Naive thymus-derived CD4-positive, alpha-beta T cell (primary cell): ENCODE data around the gene UMODL1. TPM values are rescaled to one million over a fixed set of nuclear protein-coding genes. Genes with fewer than 3 reads are reported as not detected.

ENCODE experiments used
- ATAC-seq: fragments of 150-1000 bp; cut with Tn5 transposase; 2 replicates; pipeline ENCODE4 v1.10.0; 2021; ENCODE audit warnings: mild to moderate bottlenecking, moderate library complexity
- CTCF ChIA-PET: fragments of 350-600 bp; sonication (Branson Sonifier 250); formaldehyde crosslinking; loops from one replicate; lab custom pipeline; 2021; ENCODE audit warnings: antibody characterized with exemption; lab: Charles Lee
- POLR2A ChIA-PET: fragments of 350-600 bp; sonication (Branson Sonifier 250); formaldehyde crosslinking; loops from one replicate; lab custom pipeline; 2021; ENCODE audit warnings: antibody characterized with exemption, inconsistent platforms; lab: Charles Lee
- DNase-seq, 9 donors: peaks; one replicate each; pipeline versions ENCODE4 v3.0.0 to v3.0.0-alpha.2; 2020 to 2022; ENCODE audit warnings: mixed read lengths in 1 of 9
- H3K27ac ChIP-seq: one replicate; pipeline ENCODE4 v1.7.0; 2013; ENCODE audit warnings: mild to moderate bottlenecking, low read depth, low read length, moderate library complexity
- H3K27me3 ChIP-seq, 2 donors: one replicate each; pipeline ENCODE4 v1.7.0; 2013; ENCODE audit warnings: low read length in 2 of 2, mild to moderate bottlenecking in 2 of 2, moderate library complexity in 2 of 2; ENCODE audit not compliant: control insufficient read depth in 2 of 2, insufficient read depth in 2 of 2
- H3K36me3 ChIP-seq, 3 experiments: 1 replicate in 2 of 3; 2 replicates in 1 of 3; pipeline ENCODE4 v1.7.0; 2013; ENCODE audit warnings: low read length in 3 of 3, mild to moderate bottlenecking in 3 of 3, moderate library complexity in 1 of 3; ENCODE audit not compliant: insufficient read depth in 3 of 3, control insufficient read depth in 2 of 3
- H3K4me1 ChIP-seq, 2 donors: one replicate each; pipeline ENCODE4 v1.7.0; 2013; ENCODE audit warnings: low read length in 2 of 2, mild to moderate bottlenecking in 2 of 2, moderate library complexity in 1 of 2; ENCODE audit not compliant: control insufficient read depth in 2 of 2, insufficient read depth in 2 of 2
- H3K4me3 ChIP-seq: 2 replicates; pipeline ENCODE4 v1.7.0; 2013; ENCODE audit warnings: mild to moderate bottlenecking, low read length
- H3K9me3 ChIP-seq, 3 experiments: 1 replicate in 2 of 3; 2 replicates in 1 of 3; pipeline ENCODE4 v1.7.0; 2013; ENCODE audit warnings: low read length in 3 of 3; ENCODE audit not compliant: control insufficient read depth in 2 of 3
- H3K27ac Mint-ChIP-seq, 9 donors: one replicate each; pipeline ENCODE4 v1.8.0; 2020 to 2022; ENCODE audit warnings: mixed read lengths in 9 of 9, mild to moderate bottlenecking in 8 of 9, moderate library complexity in 5 of 9, inconsistent platforms in 2 of 9
- H3K27me3 Mint-ChIP-seq, 5 donors: one replicate each; pipeline ENCODE4 v1.8.0; 2021 to 2022; ENCODE audit warnings: mixed read lengths in 5 of 5, mild to moderate bottlenecking in 1 of 5
- H3K36me3 Mint-ChIP-seq, 5 donors: one replicate each; pipeline ENCODE4 v1.8.0; 2020 to 2022; ENCODE audit warnings: mixed read lengths in 5 of 5, mild to moderate bottlenecking in 3 of 5, inconsistent platforms in 1 of 5
- H3K4me1 Mint-ChIP-seq, 7 donors: one replicate each; pipeline ENCODE4 v1.8.0; 2020 to 2022; ENCODE audit warnings: mixed read lengths in 7 of 7, mild to moderate bottlenecking in 3 of 7, inconsistent platforms in 1 of 7
- H3K4me3 Mint-ChIP-seq, 10 donors: one replicate each; pipeline ENCODE4 v1.8.0; 2020 to 2022; ENCODE audit warnings: mild to moderate bottlenecking in 10 of 10, mixed read lengths in 10 of 10, moderate library complexity in 6 of 10, inconsistent platforms in 2 of 10
- H3K9me3 Mint-ChIP-seq, 11 donors: one replicate each; pipeline ENCODE4 v1.8.0; 2020 to 2022; ENCODE audit warnings: mixed read lengths in 11 of 11, mild to moderate bottlenecking in 4 of 11, inconsistent platforms in 1 of 11, moderate library complexity in 1 of 11
- intact Hi-C, 2 donors: fragments of 100-400 bp; cut with micrococcal nuclease; formaldehyde crosslinking; loops; one replicate each; pipeline ENCODE4 v1.15.1; 2023
- polyA plus RNA-seq, 2 donors: library from polyadenylated mRNA; unstranded; fragments of 300-500 nt; fragmentation: Illumina TruSeq; gene quantifications; one replicate each; pipeline ENCODE4 v1.2.3, GENCODE V29; 2021
- total RNA-seq, 6 experiments: library from RNA in 5 of 6; stranded (reverse) in 5 of 6; gene quantifications; 1 replicate in 5 of 6; 2 replicates in 1 of 6; pipeline ENCODE4 v1.2.3 and lab custom pipeline; 2021 to 2026

UMODL1 gene
- total and polyA plus RNA-seq, 7 experiments from 2014 or later = 0.11 to 1.7 (median 0.66) TPM; not detected in 1

DNA sequence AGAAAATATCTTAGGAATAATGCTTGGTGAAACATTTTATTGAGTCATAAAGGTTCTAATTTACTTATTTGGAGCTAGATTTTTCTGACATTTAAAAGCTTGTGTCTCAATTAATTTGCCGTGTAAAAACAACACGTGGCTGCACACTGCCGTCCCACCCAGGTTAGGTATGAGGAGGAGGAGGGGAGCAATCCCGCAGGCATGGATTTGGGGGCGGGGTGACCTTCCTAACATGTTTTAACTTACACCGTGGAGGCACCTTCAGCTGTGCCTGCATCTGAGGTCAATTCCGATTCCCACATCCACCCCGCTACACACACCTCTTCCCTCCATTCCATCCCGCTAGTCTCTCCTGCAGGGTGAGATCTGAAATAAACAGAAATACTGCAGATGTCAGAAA lies 28.5 kb upstream of the UMODL1 start:
- H3K36me3 ChIP-seq = no peaks in the 10 kb centered on the region
- no peaks in the 10 kb centered on the region for H3K9me3 ChIP-seq
- Mint-ChIP-seq H3K4me1 (peaks cover 0 to 16% (median 11%) of the 10 kb centered on the region in 7 donors), H3K27me3 (no peaks in the 10 kb centered on the region), H3K9me3 (peaks cover 0 to 3% (median 0%) of the 10 kb centered on the region in 11 donors), H3K4me3 (no peak overlapping the region), H3K27ac (peak overlapping the region in 3 of 9 donors; percentile 13 to 42 (median 39)), H3K36me3 (peaks cover 0 to under 1% (median 0%) of the 10 kb centered on the region in 5 donors)
- POLR2A ChIA-PET = no interaction called here
- H3K27ac ChIP-seq = no peak overlapping the region
- CTCF ChIA-PET = no interaction called here
- no peaks in the 10 kb centered on the region for H3K27me3 ChIP-seq
- H3K4me3 ChIP-seq = no peak overlapping the region
- intact Hi-C loops = no loop called here
- DNase-seq (no peak), ATAC-seq (no peak)
- no peaks in the 10 kb centered on the region for H3K4me1 ChIP-seq

DNA sequence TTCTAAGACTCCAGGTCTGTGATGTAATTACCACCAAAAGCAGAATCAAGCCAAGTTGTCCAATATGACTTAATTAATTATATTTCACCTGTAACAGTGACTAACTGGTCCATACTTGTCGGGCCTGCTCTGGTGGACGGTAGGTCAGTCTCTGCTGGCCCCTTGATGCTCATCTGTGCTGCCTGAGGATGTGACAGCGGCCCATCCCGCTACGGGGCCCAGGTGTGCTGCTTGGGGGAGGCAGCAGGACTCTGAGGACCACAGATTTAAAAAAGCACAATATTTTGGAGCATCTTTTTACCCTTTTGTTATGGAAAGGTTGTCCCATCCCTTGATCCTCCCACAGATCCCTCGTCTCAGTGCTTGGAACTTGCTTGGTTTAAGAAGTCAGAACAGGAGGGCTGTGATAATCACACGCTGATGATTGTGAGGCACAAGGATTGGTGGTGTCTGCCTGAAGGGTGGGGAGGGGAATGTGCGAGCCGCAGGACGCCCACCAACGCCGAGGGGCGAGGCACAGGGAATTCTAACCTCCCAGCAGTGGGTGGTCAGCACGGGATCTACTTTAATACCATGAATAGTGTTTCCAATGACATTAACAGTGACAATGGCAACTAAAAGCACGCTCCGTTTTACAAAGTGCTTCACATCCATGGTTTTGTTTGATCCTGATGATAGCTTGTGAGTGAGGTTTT lies 27.8 kb upstream of the UMODL1 start:
- Mint-ChIP-seq H3K4me1 (peaks cover 0 to 16% (median 11%) of the 10 kb centered on the region in 7 donors), H3K27me3 (no peaks in the 10 kb centered on the region)
- intact Hi-C loops = no loop called here

DNA sequence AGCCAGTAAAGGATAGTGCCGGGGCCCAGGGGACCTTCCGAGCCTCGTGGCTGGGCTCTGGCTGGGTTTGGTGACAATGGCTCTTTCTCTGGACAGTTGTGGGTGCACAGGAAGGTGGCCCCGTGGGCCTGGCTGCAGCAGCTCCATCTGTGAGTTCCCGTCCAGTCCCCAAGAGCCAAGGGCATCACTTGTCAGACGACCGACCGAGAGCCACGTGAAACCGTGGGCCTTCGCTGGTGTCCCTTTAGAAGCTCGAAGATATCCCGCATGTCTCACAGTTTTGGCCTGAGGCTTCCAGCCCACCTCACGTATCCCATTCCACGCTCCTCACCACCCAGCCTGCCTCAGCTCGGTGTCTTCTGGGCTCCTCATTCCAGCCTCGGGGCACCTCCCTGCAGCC lies 27.2 kb upstream of the UMODL1 start:
- Mint-ChIP-seq H3K36me3 (no peaks in the 10 kb centered on the region), H3K27ac (no peak overlapping the region), H3K27me3 (no peaks in the 10 kb centered on the region), H3K4me1 (peaks cover 0 to 12% (median 6%) of the 10 kb centered on the region in 7 donors), H3K9me3 (no peaks in the 10 kb centered on the region), H3K4me3 (no peak overlapping the region)
- Histone ChIP-seq H3K27me3 (no peaks in the 10 kb centered on the region), H3K36me3 (no peaks in the 10 kb centered on the region), H3K9me3 (no peaks in the 10 kb centered on the region), H3K27ac (no peak overlapping the region), H3K4me3 (no peak overlapping the region), H3K4me1 (no peaks in the 10 kb centered on the region)
- intact Hi-C loops = no loop called here
- POLR2A ChIA-PET = interaction anchor here (1.0 kb wide), 1 partner anchor 11 kb away, joined by 3 read pairs; no protein-coding TSS in a partner anchor
- CTCF ChIA-PET = no interaction called here
- no peak for ATAC-seq
- DNase-seq = no peak

More for the DNA sequence above, 27.8 kb upstream of the UMODL1 start:
- H3K4me3 Mint-ChIP-seq = no peak overlapping the region
- H3K27ac Mint-ChIP-seq = peak overlapping the region in 1 of 9 donors; percentile 42
- Histone ChIP-seq H3K9me3 (no peaks in the 10 kb centered on the region), H3K36me3 (no peaks in the 10 kb centered on the region), H3K4me3 (no peak overlapping the region), H3K4me1 (no peaks in the 10 kb centered on the region), H3K27me3 (no peaks in the 10 kb centered on the region), H3K27ac (no peak overlapping the region)
- ATAC-seq = no peak
- CTCF ChIA-PET = no interaction called here
- POLR2A ChIA-PET = interaction anchor here (1.0 kb wide), 1 partner anchor 11 kb away, joined by 3 read pairs; no protein-coding TSS in a partner anchor
- no peaks in the 10 kb centered on the region for H3K36me3 Mint-ChIP-seq
- DNase-seq = no peak
- peaks cover 0 to 3% (median 0%) of the 10 kb centered on the region in 11 donors for H3K9me3 Mint-ChIP-seq

DNA sequence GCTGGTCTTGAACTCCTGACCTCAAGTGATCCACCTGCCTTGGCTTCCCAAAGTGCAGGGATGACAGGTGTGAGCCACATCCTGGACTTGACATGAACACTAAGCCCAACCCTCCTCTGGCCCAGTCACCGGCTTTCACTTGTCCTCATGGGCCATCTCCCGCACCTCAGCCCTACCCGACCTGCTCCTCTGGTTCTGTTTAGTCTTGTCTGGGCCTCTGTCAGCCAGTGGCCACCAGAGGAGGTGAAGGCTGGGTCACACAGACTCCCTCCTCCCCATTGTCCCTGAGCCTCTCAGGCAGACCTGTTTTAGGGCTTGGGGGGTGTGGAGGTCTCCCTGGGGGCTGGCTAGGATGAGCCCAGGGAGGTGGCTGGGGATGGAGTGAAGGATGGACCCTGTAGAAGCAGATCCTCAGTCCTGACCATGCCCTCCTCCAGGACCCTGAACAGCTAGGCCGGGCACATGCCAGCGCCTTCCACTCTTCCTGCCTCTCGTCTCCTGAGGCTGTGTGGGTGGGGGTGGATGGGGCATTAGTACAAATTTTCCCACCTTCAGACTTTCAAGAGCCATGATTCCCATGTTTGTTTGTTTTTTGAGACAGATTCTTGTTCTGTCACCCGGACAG lies 26.1 kb upstream of the UMODL1 start:
- DNase-seq (no peak), ATAC-seq (no peak)
- ChIA-PET POLR2A (interaction anchor here (1.3 to 1.5 kb wide), 3 partner anchors 17 to 35 kb away, joined by 3 to 6 read pairs (median 5); partner anchors contain the start of gene ZBTB21), CTCF (interaction anchor here (0.6 kb wide), 1 partner anchor 123 kb away, joined by 6 read pairs; no protein-coding TSS in a partner anchor)
- Mint-ChIP-seq H3K9me3 (no peaks in the 10 kb centered on the region), H3K4me1 (peaks cover 0 to 12% (median 5%) of the 10 kb centered on the region in 7 donors), H3K27me3 (no peaks in the 10 kb centered on the region), H3K27ac (peak overlapping the region in 2 of 9 donors; percentile 66 to 74), H3K4me3 (no peak overlapping the region), H3K36me3 (no peaks in the 10 kb centered on the region)
- no peak overlapping the region for H3K27ac ChIP-seq
- no peaks in the 10 kb centered on the region for H3K36me3 ChIP-seq
- H3K9me3 ChIP-seq = no peaks in the 10 kb centered on the region
- intact Hi-C loops = no loop called here
- H3K27me3 ChIP-seq = no peaks in the 10 kb centered on the region
- no peaks in the 10 kb centered on the region for H3K4me1 ChIP-seq
- H3K4me3 ChIP-seq = no peak overlapping the region

GRCh38 chr21:42047821-42048613 lies 23.1 kb upstream of the UMODL1 start:
- H3K4me3 Mint-ChIP-seq = no peak overlapping the region
- H3K9me3 ChIP-seq = no peaks in the 10 kb centered on the region
- no peaks in the 10 kb centered on the region for H3K36me3 Mint-ChIP-seq
- H3K4me1 ChIP-seq = peaks cover 0 to 4% of the 10 kb centered on the region in 2 donors
- peaks cover 3 to 18% (median 14%) of the 10 kb centered on the region in 7 donors for H3K4me1 Mint-ChIP-seq
- ATAC-seq = no peak
- H3K36me3 ChIP-seq = no peaks in the 10 kb centered on the region
- intact Hi-C loops = no loop called here
- H3K9me3 Mint-ChIP-seq = no peaks in the 10 kb centered on the region
- H3K27me3 ChIP-seq = no peaks in the 10 kb centered on the region
- POLR2A ChIA-PET = no interaction called here
- no peak for DNase-seq
- CTCF ChIA-PET = no interaction called here
- H3K4me3 ChIP-seq = no peak overlapping the region
- H3K27ac ChIP-seq = no peak overlapping the region
- H3K27me3 Mint-ChIP-seq = peaks cover 0 to 11% (median 0%) of the 10 kb centered on the region in 5 donors
- H3K27ac Mint-ChIP-seq = no peak overlapping the region

DNA sequence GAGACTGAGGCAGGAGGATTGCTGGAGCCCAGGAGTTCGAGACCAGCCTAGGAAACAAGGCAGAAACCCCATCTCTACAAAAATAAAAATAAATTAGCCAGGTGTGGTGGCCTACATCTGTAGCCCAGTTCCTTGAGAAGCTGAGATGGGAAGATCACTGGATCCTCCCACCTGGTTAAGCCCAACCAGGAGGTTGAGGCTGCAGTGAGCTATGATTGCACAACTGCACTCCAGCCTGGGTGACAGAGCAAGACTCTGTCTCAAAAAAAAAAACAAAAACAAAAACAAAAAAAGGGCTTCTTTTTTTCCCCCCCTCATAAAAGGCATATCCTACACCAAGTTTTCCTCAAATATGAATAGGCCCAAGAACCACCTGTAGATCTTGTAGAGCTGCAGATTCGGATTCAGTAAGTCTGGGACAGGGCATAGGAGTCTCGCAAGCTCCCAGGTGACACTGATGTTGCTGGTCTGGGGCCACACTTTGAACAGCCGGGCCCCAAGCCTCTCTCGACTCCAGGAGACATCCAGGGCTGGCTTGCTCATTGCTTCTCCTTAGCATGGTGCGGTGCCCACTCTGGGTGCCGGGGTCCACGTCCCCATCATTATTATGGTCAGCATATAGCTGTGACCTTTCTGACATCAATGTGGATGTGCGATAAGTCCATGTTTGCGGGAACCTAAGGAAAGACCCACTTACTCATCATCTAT lies 22.1 kb upstream of the UMODL1 start:
- Histone ChIP-seq H3K9me3 (no peaks in the 10 kb centered on the region), H3K4me3 (no peak overlapping the region), H3K36me3 (no peaks in the 10 kb centered on the region), H3K27me3 (no peaks in the 10 kb centered on the region), H3K4me1 (peaks cover 0 to 4% of the 10 kb centered on the region in 2 donors), H3K27ac (no peak overlapping the region)
- Mint-ChIP-seq H3K36me3 (no peaks in the 10 kb centered on the region), H3K4me1 (peaks cover 3 to 19% (median 16%) of the 10 kb centered on the region in 7 donors), H3K27me3 (peaks cover 0 to 14% (median 0%) of the 10 kb centered on the region in 5 donors), H3K27ac (peak overlapping the region in 2 of 9 donors; percentile 11 to 81), H3K4me3 (no peak overlapping the region), H3K9me3 (no peaks in the 10 kb centered on the region)
- intact Hi-C loops = no loop called here
- ATAC-seq = no peak
- no peak for DNase-seq
- CTCF ChIA-PET = no interaction called here
- POLR2A ChIA-PET = no interaction called here
